Tibial nerve (tissue), 4 donors: ENCODE measurements around the gene PLEKHG4B. TPM values are rescaled to one million over a fixed set of nuclear protein-coding genes. Genes with fewer than 3 reads are reported as not detected.

ENCODE experiments used
- DNase-seq, 2 donors: peaks; one replicate each; pipeline ENCODE4 v3.0.0-alpha.2; 2019; ENCODE audit warnings: low spot score in 2 of 2
- H3K27ac ChIP-seq, 4 donors: fragments of 200-600 bp; sonication (generic) in 3 of 4; one replicate each; pipeline ENCODE4 v1.5.1; 2017 to 2019; ENCODE audit warnings: mild to moderate bottlenecking in 1 of 4
- H3K27me3 ChIP-seq, 2 donors: fragments of 200-600 bp; sonication (generic) in 1 of 2; one replicate each; pipeline versions ENCODE4 v1.5.1 to v1.6.0; 2017 to 2019
- H3K36me3 ChIP-seq, 3 donors: fragments of 200-600 bp; sonication (generic); one replicate each; pipeline ENCODE4 v1.5.1; 2018 to 2019
- H3K4me1 ChIP-seq, 4 donors: fragments of 200-600 bp; sonication (generic) in 3 of 4; one replicate each; pipeline ENCODE4 v1.5.1; 2017 to 2019
- H3K4me3 ChIP-seq, 4 donors: fragments of 200-600 bp; sonication (generic) in 3 of 4; one replicate each; pipeline ENCODE4 v1.5.1; 2017 to 2019; ENCODE audit warnings: mild to moderate bottlenecking in 1 of 4, moderate library complexity in 1 of 4
- H3K9me3 ChIP-seq, 4 donors: fragments of 200-600 bp; sonication (generic) in 3 of 4; one replicate each; pipeline ENCODE4 v1.5.1; 2017 to 2019
- EP300 ChIP-seq, 2 donors: sonication (generic); formaldehyde crosslinking; IDR thresholded peaks; one replicate each; pipeline ENCODE4 v1.6.1; 2017; ENCODE audit warnings: antibody characterized with exemption in 2 of 2, mild to moderate bottlenecking in 1 of 2
- POLR2A ChIP-seq, 2 donors: fragments of 450-650 bp; IDR thresholded peaks; one replicate each; pipeline ENCODE4 v1.6.1; 2017; ENCODE audit warnings: antibody characterized with exemption in 2 of 2, mild to moderate bottlenecking in 2 of 2, moderate library complexity in 2 of 2
- WGBS, 2 donors: methylation state at CpG; one replicate each; pipeline ENCODE4 v1.1.5; 2018; 5-methylcytosine and 5-hydroxymethylcytosine counted together
- total RNA-seq, 4 donors: library from RNA; depleted of rRNA; stranded (reverse); fragments of >200 nt; gene quantifications; one replicate each; pipeline ENCODE4 v1.1.0, GENCODE V29; 2016
- TF ChIP-seq, protein P1 (sequence below), 5 experiments: fragments of 200-600 bp in 3 of 5; fragments of 450-650 bp in 2 of 5; sonication (generic) in 3 of 5; IDR thresholded peaks; one replicate each; pipeline ENCODE4 v1.5.1; 2016 to 2019; ENCODE audit warnings: antibody characterized with exemption in 5 of 5, mild to moderate bottlenecking in 3 of 5, moderate library complexity in 2 of 5

PLEKHG4B gene
- total RNA-seq, 4 donors from 2014 or later, result under 0.01 to 0.42 (median 0.26) TPM

- no peak overlapping the region for H3K27ac ChIP-seq
- H3K27me3 ChIP-seq, result no peaks in the 10 kb centered on the region
- H3K9me3 ChIP-seq, result no peaks in the 10 kb centered on the region
- no peak for DNase-seq
- no peak overlapping the region for H3K4me3 ChIP-seq
- no peak for TF ChIP-seq POLR2A (IDR thresholded peaks at IDR 0.05)
- TF ChIP-seq, protein P1, sequence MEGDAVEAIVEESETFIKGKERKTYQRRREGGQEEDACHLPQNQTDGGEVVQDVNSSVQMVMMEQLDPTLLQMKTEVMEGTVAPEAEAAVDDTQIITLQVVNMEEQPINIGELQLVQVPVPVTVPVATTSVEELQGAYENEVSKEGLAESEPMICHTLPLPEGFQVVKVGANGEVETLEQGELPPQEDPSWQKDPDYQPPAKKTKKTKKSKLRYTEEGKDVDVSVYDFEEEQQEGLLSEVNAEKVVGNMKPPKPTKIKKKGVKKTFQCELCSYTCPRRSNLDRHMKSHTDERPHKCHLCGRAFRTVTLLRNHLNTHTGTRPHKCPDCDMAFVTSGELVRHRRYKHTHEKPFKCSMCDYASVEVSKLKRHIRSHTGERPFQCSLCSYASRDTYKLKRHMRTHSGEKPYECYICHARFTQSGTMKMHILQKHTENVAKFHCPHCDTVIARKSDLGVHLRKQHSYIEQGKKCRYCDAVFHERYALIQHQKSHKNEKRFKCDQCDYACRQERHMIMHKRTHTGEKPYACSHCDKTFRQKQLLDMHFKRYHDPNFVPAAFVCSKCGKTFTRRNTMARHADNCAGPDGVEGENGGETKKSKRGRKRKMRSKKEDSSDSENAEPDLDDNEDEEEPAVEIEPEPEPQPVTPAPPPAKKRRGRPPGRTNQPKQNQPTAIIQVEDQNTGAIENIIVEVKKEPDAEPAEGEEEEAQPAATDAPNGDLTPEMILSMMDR (IDR thresholded peaks at IDR 0.05), result no peak
- TF ChIP-seq EP300 (IDR thresholded peaks at IDR 0.05), result no peak
- no peaks in the 10 kb centered on the region for H3K36me3 ChIP-seq
- no peaks in the 10 kb centered on the region for H3K4me1 ChIP-seq
- 81 to 85% methylated on average over 9 of the region's 9 CpGs for WGBS, 2 donors
Measured at GRCh38 chr5:179401-179800, 87.4 kb downstream of the PLEKHG4B start.

- Histone ChIP-seq H3K9me3 (no peaks in the 10 kb centered on the region), H3K36me3 (no peaks in the 10 kb centered on the region), H3K27me3 (no peaks in the 10 kb centered on the region), H3K4me3 (no peak overlapping the region), H3K4me1 (no peaks in the 10 kb centered on the region), H3K27ac (no peak overlapping the region)
- DNase-seq, result no peak
- WGBS, 2 donors, result 62 to 63% methylated on average over 13 of the region's 13 CpGs
- TF ChIP-seq, protein P1 (IDR thresholded peaks at IDR 0.05), result no peak
- TF ChIP-seq POLR2A (IDR thresholded peaks at IDR 0.05), result no peak
- no peak for TF ChIP-seq EP300 (IDR thresholded peaks at IDR 0.05)
Measured at GRCh38 chr5:180286-180918, 88.4 kb downstream of the PLEKHG4B start.

DNA sequence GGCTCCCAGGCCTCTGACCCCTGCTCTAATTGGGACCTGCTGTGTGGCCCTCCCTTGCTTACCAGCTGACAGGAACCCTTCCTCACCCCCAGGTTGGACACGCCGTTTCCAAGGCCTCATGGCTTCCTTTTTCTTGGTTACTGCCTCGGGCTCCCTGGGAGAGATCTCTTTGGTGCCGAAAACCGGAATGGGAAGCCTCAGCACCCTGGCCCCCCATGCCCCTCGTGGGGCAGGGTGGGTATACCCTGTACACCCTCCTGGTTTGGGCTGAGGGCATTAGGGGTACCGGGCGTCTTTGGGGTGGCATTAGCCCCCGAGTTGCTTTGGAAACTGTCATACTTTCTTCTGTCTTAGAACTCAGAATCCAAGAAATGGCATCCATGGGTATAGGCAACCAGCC is 89.2 kb downstream of the PLEKHG4B start:
- TF ChIP-seq, protein P1 (IDR thresholded peaks at IDR 0.05), result no peak
- TF ChIP-seq EP300 (IDR thresholded peaks at IDR 0.05) (no peak), POLR2A (IDR thresholded peaks at IDR 0.05) (no peak)
- Histone ChIP-seq H3K4me3 (no peak overlapping the region), H3K9me3 (no peaks in the 10 kb centered on the region), H3K27ac (no peak overlapping the region), H3K4me1 (no peaks in the 10 kb centered on the region), H3K36me3 (no peaks in the 10 kb centered on the region), H3K27me3 (no peaks in the 10 kb centered on the region)
- 81 to 85% methylated on average over 7 to 9 of the region's 9 CpGs for WGBS, 2 donors
- no peak for DNase-seq

DNA sequence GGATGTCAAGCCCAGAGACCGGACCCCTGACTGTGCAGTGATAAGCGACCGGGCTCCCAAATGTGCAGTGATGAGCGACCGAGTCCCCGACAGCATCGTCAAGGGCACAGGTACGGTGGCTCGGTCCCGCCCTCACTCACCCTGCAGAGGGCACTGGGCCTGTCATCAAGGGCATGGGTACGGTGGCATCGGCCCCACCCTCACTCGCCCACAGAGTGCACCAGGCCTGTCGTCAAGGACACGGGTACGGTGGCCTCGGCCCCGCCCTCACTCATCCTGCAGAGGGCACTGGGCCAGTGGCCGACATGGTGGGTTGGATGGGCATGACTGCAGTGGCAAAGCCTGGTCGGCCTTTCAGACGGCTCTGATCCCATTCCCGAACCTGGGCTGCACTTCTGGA is 89.6 kb downstream of the PLEKHG4B start:
- Histone ChIP-seq H3K4me1 (no peaks in the 10 kb centered on the region), H3K27me3 (peaks cover 0 to under 1% of the 10 kb centered on the region in 2 donors), H3K4me3 (no peak overlapping the region), H3K9me3 (no peaks in the 10 kb centered on the region), H3K36me3 (no peaks in the 10 kb centered on the region), H3K27ac (no peak overlapping the region)
- no peak for DNase-seq
- 90 to 95% methylated on average over 21 of the region's 22 CpGs for WGBS, 2 donors
- TF ChIP-seq POLR2A (IDR thresholded peaks at IDR 0.05), result no peak

GRCh38 chr5:182126-182525 is 90.2 kb downstream of the PLEKHG4B start:
- Histone ChIP-seq H3K27ac (no peak overlapping the region), H3K27me3 (peaks cover 0 to 6% of the 10 kb centered on the region in 2 donors), H3K4me3 (no peak overlapping the region), H3K9me3 (no peaks in the 10 kb centered on the region), H3K4me1 (no peaks in the 10 kb centered on the region), H3K36me3 (no peaks in the 10 kb centered on the region)
- 95 to 96% methylated on average over 12 of the region's 12 CpGs for WGBS, 2 donors
- TF ChIP-seq POLR2A (IDR thresholded peaks at IDR 0.05) (no peak), EP300 (IDR thresholded peaks at IDR 0.05) (no peak)
- TF ChIP-seq, protein P1 (IDR thresholded peaks at IDR 0.05), result no peak
- no peak for DNase-seq
